Measurements from ENCODE around the gene SLC7A7. TPM values are rescaled to one million over a fixed set of nuclear protein-coding genes. Genes with fewer than 3 reads are reported as not detected.
A peak's percentile ranks its signal among the peaks of the same experiment; 100 is the strongest.

The SLC7A7 gene
- total and polyA plus RNA-seq, 2 of the 13 experiments (the other 11 are each of a cell fraction or from before 2014, with no cell fraction given): 0.13 to 0.63 TPM

DNA sequence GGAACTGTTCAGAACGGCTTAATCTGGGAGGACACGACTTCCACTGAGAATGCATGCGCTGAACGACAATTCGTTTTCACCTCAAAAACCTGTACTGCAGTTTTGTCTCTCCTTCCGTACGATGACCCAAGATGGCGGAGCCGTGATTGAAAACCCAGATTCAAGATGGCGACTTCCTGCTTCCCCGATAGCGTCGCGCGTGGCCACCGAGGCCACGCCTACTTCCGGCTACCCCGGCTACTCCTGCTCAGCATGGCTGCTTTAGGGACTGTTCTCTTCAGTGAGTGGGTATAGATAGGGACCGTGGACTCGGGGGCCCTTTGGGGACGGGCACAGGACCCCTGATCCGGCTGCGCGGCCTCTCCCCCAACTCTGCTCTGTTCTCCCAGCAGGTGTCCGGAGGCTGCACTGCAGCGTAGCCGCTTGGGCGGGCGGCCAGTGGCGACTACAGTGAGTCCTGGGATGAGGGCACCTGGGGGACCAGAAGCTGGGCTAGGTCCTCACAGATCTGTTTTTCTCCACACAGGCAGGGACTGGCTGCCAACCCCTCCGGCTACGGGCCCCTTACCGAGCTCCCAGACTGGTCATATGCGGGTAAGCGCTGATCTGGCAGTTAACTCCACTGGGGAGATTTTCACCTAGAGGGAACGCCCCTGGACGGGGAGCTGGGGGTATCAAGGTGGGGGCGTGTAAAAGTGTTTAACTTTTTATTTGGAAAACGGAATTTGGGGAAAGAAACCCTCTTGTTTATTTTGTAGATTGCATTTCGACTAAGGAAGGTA is 14.6 kb upstream of the SLC7A7 start, which contains the start of gene MRPL52 (continued):
- TF ChIP-seq, protein P1, sequence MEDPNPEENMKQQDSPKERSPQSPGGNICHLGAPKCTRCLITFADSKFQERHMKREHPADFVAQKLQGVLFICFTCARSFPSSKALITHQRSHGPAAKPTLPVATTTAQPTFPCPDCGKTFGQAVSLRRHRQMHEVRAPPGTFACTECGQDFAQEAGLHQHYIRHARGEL (CRISPR knock-in tag; IDR thresholded peaks at IDR 0.05): no peak
- TF ChIP-seq CREM (IDR thresholded peaks at IDR 0.05): peak; percentile 95
- TF ChIP-seq CREM (CRISPR knock-in tag; IDR thresholded peaks at IDR 0.05): no peak
- TF ChIP-seq, protein P2, sequence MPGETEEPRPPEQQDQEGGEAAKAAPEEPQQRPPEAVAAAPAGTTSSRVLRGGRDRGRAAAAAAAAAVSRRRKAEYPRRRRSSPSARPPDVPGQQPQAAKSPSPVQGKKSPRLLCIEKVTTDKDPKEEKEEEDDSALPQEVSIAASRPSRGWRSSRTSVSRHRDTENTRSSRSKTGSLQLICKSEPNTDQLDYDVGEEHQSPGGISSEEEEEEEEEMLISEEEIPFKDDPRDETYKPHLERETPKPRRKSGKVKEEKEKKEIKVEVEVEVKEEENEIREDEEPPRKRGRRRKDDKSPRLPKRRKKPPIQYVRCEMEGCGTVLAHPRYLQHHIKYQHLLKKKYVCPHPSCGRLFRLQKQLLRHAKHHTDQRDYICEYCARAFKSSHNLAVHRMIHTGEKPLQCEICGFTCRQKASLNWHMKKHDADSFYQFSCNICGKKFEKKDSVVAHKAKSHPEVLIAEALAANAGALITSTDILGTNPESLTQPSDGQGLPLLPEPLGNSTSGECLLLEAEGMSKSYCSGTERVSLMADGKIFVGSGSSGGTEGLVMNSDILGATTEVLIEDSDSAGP (CRISPR knock-in tag; IDR thresholded peaks at IDR 0.05; ENCODE audit: borderline replicate concordance): peak; percentile 85
- TF ChIP-seq ESRRA (CRISPR knock-in tag; IDR thresholded peaks at IDR 0.05; ENCODE audit: low read depth): no peak
- peak; percentile 98; the same call in 1 of the 2 replicates for TF ChIP-seq ZNF83 (CRISPR knock-in tag; IDR thresholded peaks at IDR 0.05; ENCODE audit: borderline replicate concordance)
- no peak for TF ChIP-seq KDM1A (CRISPR knock-in tag; IDR thresholded peaks at IDR 0.05)
- TF ChIP-seq ATM (IDR thresholded peaks at IDR 0.05; ENCODE audit: borderline replicate concordance): no peak
- TF ChIP-seq ZNF550 (CRISPR knock-in tag; IDR thresholded peaks at IDR 0.05; ENCODE audit: borderline replicate concordance): no peak
- TF ChIP-seq CC2D1A (CRISPR knock-in tag; IDR thresholded peaks at IDR 0.05): no peak
- TF ChIP-seq FOXC1 (CRISPR knock-in tag; IDR thresholded peaks at IDR 0.05; ENCODE audit: borderline replicate concordance): peak; percentile 61; the same call in 1 of the 2 replicates
- TF ChIP-seq, protein P3, sequence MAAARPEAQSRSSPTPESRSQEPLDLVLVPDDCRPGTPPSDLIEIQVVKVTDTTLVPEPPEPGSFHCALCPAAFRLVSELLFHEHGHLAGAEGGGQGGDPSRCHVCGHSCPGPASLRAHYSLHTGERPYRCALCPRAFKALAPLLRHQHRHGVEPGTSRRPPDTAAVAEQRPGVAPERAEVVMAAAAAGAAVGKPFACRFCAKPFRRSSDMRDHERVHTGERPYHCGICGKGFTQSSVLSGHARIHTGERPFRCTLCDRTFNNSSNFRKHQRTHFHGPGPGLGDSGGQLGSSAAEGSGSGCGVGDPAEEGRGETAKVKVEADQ (CRISPR knock-in tag; IDR thresholded peaks at IDR 0.05; ENCODE audit: borderline replicate concordance): peak; percentile 86
- TF ChIP-seq, protein P4, sequence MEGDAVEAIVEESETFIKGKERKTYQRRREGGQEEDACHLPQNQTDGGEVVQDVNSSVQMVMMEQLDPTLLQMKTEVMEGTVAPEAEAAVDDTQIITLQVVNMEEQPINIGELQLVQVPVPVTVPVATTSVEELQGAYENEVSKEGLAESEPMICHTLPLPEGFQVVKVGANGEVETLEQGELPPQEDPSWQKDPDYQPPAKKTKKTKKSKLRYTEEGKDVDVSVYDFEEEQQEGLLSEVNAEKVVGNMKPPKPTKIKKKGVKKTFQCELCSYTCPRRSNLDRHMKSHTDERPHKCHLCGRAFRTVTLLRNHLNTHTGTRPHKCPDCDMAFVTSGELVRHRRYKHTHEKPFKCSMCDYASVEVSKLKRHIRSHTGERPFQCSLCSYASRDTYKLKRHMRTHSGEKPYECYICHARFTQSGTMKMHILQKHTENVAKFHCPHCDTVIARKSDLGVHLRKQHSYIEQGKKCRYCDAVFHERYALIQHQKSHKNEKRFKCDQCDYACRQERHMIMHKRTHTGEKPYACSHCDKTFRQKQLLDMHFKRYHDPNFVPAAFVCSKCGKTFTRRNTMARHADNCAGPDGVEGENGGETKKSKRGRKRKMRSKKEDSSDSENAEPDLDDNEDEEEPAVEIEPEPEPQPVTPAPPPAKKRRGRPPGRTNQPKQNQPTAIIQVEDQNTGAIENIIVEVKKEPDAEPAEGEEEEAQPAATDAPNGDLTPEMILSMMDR (CRISPR knock-in tag; IDR thresholded peaks at IDR 0.05): peak; percentile 37
- no peak for TF ChIP-seq MED13 (CRISPR knock-in tag; IDR thresholded peaks at IDR 0.05)
- peak; percentile 70 for TF ChIP-seq CREB1 (IDR thresholded peaks at IDR 0.05)
- TF ChIP-seq CREB1 (CRISPR knock-in tag; IDR thresholded peaks at IDR 0.05): no peak; the same call in 1 of the 2 replicates
- 0 out of 2 replicates have a peak, but pooled peaks have one; percentile 57 for TF ChIP-seq ZNF549 (CRISPR knock-in tag; IDR thresholded peaks at IDR 0.05)
- TF ChIP-seq, protein P5, sequence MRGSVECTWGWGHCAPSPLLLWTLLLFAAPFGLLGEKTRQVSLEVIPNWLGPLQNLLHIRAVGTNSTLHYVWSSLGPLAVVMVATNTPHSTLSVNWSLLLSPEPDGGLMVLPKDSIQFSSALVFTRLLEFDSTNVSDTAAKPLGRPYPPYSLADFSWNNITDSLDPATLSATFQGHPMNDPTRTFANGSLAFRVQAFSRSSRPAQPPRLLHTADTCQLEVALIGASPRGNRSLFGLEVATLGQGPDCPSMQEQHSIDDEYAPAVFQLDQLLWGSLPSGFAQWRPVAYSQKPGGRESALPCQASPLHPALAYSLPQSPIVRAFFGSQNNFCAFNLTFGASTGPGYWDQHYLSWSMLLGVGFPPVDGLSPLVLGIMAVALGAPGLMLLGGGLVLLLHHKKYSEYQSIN (CRISPR knock-in tag; IDR thresholded peaks at IDR 0.05; ENCODE audit: borderline replicate concordance): no peak
- TF ChIP-seq, protein P6, sequence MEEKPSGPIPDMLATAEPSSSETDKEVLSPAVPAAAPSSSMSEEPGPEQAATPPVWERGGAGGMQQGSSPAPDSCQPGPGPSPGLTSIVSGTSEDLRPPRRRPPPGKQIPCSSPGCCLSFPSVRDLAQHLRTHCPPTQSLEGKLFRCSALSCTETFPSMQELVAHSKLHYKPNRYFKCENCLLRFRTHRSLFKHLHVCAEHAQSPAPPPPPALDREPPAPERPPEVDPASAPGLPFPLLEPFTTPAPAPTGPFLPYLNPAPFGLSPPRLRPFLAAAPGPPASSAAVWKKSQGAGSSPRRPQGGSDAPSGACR (CRISPR knock-in tag; IDR thresholded peaks at IDR 0.05): 0 out of 2 replicates have a peak, but pooled peaks have one; percentile 59
- peak; percentile 73 for TF ChIP-seq ZNF263 (CRISPR knock-in tag; IDR thresholded peaks at IDR 0.05)
- TF ChIP-seq, protein P7, sequence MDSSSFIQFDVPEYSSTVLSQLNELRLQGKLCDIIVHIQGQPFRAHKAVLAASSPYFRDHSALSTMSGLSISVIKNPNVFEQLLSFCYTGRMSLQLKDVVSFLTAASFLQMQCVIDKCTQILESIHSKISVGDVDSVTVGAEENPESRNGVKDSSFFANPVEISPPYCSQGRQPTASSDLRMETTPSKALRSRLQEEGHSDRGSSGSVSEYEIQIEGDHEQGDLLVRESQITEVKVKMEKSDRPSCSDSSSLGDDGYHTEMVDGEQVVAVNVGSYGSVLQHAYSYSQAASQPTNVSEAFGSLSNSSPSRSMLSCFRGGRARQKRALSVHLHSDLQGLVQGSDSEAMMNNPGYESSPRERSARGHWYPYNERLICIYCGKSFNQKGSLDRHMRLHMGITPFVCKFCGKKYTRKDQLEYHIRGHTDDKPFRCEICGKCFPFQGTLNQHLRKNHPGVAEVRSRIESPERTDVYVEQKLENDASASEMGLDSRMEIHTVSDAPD (CRISPR knock-in tag; IDR thresholded peaks at IDR 0.05): 0 out of 2 replicates have a peak, but pooled peaks have one; percentile 62
- no peak for TF ChIP-seq MLLT10 (CRISPR knock-in tag; IDR thresholded peaks at IDR 0.05)

Data from HepG2 (cell line).